ENCODE data around the gene ZNF117.
"Not testable (repeated sequence)": the region's sequence is repeated elsewhere in the genome, so short reads cannot be mapped to it uniquely, and the experiment has no call there.

Gene ZNF117

DNA sequence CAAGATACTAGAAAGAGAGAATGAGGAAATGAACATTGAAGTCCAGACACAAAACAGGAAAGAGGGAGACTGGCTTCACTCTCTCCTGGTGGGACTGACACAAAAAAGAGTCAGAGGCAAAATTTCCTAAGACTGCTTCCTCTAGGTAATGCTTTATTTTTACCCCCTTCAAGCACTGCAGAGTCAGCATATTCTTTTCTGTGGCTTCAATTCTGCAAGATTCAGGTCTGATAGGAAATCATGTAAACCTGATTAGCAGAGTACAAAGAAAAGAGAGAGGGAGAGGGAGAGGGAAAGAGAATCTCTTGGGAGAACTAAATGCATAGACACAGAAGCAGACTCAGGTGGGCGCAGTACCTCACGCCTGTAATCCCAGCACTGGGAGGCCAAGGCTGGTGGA, 18.6 kb upstream of the ZNF117 start:
- not testable (repeated sequence) for H3K4me3 ChIP-seq (ENCODE audit: insufficient read depth, low read depth, low read length, poor library complexity, severe bottlenecking); H3K9me3 ChIP-seq (ENCODE audit: control insufficient read depth, low read length); H3K36me3 ChIP-seq (ENCODE audit: control insufficient read depth, insufficient read depth, low read length); H3K27ac ChIP-seq (ENCODE audit: insufficient read depth, low read length, poor library complexity, severe bottlenecking); H3K27me3 ChIP-seq (replicated peaks; ENCODE audit: control insufficient read depth, insufficient read depth, low read length, poor library complexity, severe bottlenecking); DNase-seq
- H3K4me1 ChIP-seq (ENCODE audit: control insufficient read depth, insufficient read depth, low read length, poor library complexity, severe bottlenecking), result peaks cover 10% of the 10 kb centered on the region

DNA sequence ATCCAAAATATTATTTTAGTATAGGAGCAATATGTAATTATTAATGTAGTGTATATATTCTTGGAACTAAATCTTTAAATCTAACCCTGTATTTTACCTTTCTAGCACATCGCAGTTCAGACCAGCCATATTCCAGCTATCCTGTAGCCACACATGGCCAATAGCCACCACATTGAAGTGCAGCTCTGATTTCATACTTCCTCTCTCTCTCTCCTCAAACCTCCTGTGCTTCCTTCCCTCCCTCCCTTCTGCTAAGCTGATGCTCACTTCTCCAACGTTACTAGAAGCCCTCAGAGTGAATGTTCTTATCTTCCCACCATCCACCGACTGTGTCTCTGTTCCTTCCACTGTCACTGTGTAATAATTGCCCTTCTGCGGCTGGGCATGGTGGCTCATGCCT, 16.2 kb upstream of the ZNF117 start:
- H3K36me3 ChIP-seq (ENCODE audit: control insufficient read depth, insufficient read depth, low read length); H3K9me3 ChIP-seq (ENCODE audit: control insufficient read depth, low read length); H3K27me3 ChIP-seq (replicated peaks; ENCODE audit: control insufficient read depth, insufficient read depth, low read length, poor library complexity, severe bottlenecking); DNase-seq: not testable (repeated sequence)
- Histone ChIP-seq H3K4me3 (ENCODE audit: insufficient read depth, low read depth, low read length, poor library complexity, severe bottlenecking) (peak overlapping the region; percentile 87), H3K4me1 (ENCODE audit: control insufficient read depth, insufficient read depth, low read length, poor library complexity, severe bottlenecking) (peaks cover 10% of the 10 kb centered on the region), H3K27ac (ENCODE audit: insufficient read depth, low read length, poor library complexity, severe bottlenecking) (peak overlapping the region; percentile 70)

DNA sequence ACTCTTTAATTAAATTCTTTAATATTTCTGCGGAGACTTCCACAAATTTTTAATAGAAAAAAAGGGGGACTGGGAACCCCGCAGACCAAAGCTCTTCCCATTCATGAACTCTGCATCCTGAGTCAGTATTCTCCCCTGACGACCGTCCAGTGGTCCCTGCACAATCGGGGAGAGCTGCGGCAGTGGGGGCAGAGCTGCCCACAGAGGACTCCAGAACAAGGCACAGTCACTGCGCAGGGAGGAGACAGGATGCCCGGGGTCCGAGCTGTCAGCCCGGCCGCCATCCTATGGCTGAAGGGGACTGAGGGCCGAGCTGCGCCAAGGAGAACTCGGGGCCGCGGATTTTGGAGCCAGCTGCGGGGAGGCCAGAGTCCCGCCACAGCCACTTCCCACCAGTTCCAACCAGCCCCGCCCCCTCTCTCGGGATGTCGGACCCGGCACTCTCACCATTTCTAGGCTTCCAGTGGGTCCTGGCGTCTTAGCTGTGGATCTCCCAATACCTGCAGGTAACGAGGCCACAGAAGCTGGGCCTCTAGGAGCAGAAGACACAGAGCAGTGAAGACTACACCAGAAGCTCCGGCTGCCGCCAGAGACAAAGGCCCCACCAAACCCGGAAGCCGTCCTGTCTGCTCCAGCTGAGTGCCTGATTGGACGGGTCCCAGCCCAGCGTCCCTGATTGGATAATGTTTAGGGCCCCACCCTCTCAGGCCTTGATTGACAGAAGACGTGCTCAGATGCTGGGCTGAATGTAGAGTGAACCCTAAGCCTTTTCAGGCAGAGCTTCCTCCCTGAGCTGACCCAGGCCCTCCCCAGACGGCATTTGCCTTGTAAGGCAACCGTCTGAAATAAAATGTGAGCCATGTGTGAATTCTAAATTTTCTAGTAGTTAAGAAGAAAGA, 15.5 kb upstream of the ZNF117 start, which contains the start of gene ERV3-1:
Gene ERV3-1 (minus strand): TSS at position 594 of the 899 bp plus-strand sequence. CDS start 13,661 bp downstream, outside the sequence.
- peaks cover 9% of the 10 kb centered on the region for H3K36me3 ChIP-seq (ENCODE audit: control insufficient read depth, insufficient read depth, low read length)
- DNase-seq, result peak; percentile 82 to 90 (median 90)
- peak within 1 kb of the TSS; percentile 87 for H3K4me3 ChIP-seq (ENCODE audit: insufficient read depth, low read depth, low read length, poor library complexity, severe bottlenecking)
- H3K27ac ChIP-seq (ENCODE audit: insufficient read depth, low read length, poor library complexity, severe bottlenecking), result peak within 1 kb of the TSS; percentile 70
- H3K4me1 ChIP-seq (ENCODE audit: control insufficient read depth, insufficient read depth, low read length, poor library complexity, severe bottlenecking), result peaks cover 10% of the 10 kb centered on the region
- no peaks in the 10 kb centered on the region for H3K9me3 ChIP-seq (ENCODE audit: control insufficient read depth, low read length)
- H3K27me3 ChIP-seq (replicated peaks; ENCODE audit: control insufficient read depth, insufficient read depth, low read length, poor library complexity, severe bottlenecking), result no peaks in the 10 kb centered on the region

DNA sequence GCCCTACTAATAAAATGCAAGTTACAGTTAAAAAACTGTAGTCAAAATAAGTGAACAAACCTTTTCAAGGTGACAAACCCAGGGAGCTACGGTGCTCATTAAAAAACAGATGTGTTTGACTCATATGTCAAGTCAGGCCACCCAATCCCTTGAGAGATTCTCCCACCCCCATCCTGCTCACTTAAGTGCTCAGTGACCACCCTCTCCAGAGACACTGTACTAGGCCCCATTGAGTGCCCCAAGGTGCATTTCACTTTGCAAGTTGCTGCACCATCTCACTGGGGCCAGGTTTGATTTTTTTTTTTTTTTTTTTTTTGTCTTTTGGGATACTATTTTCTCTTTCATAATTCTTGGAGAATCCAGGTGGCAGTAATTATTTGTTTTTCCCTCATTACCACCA, 13.7 kb upstream of the ZNF117 start:
- Histone ChIP-seq H3K4me3 (ENCODE audit: insufficient read depth, low read depth, low read length, poor library complexity, severe bottlenecking) (no peak overlapping the region), H3K4me1 (ENCODE audit: control insufficient read depth, insufficient read depth, low read length, poor library complexity, severe bottlenecking) (peaks cover 10% of the 10 kb centered on the region), H3K9me3 (ENCODE audit: control insufficient read depth, low read length) (no peaks in the 10 kb centered on the region), H3K27ac (ENCODE audit: insufficient read depth, low read length, poor library complexity, severe bottlenecking) (no peak overlapping the region), H3K36me3 (ENCODE audit: control insufficient read depth, insufficient read depth, low read length) (peaks cover 13% of the 10 kb centered on the region), H3K27me3 (replicated peaks; ENCODE audit: control insufficient read depth, insufficient read depth, low read length, poor library complexity, severe bottlenecking) (no peaks in the 10 kb centered on the region)
- DNase-seq, result no peak

DNA sequence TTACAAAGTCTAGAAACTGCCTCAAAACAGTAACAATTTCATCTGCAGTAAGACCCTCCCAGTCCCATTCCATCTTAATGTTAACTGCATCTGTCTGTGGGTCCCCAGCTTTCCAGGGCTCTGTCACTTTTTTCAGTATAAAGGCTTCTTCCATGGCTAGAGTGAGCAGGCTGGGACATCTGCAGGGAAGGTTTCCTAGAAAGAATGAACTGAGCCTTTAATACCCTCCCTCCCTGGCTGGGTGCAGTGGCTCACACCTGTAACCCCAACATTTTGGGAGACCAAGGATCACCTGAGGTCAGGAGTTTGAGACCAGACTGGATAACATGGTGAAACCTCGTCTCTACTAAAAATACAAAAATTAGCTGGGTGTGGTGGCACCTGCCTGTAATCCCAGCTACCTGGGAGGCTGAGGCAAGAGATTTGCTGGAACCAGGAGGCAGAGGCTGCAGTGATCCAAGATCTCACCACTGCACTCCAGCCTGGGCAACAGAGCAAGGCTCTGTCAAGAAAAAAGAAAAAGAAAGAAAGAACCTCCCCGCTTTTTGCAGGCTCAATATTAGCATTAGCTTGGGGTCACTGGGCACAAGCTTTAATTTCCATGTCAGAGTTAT, 12.2 kb upstream of the ZNF117 start:
- Histone ChIP-seq H3K27me3 (replicated peaks; ENCODE audit: control insufficient read depth, insufficient read depth, low read length, poor library complexity, severe bottlenecking) (no peaks in the 10 kb centered on the region), H3K4me3 (ENCODE audit: insufficient read depth, low read depth, low read length, poor library complexity, severe bottlenecking) (no peak overlapping the region), H3K9me3 (ENCODE audit: control insufficient read depth, low read length) (no peaks in the 10 kb centered on the region), H3K4me1 (ENCODE audit: control insufficient read depth, insufficient read depth, low read length, poor library complexity, severe bottlenecking) (peaks cover 10% of the 10 kb centered on the region), H3K36me3 (ENCODE audit: control insufficient read depth, insufficient read depth, low read length) (peaks cover 19% of the 10 kb centered on the region), H3K27ac (ENCODE audit: insufficient read depth, low read length, poor library complexity, severe bottlenecking) (no peak overlapping the region)
- DNase-seq, result no peak

DNA sequence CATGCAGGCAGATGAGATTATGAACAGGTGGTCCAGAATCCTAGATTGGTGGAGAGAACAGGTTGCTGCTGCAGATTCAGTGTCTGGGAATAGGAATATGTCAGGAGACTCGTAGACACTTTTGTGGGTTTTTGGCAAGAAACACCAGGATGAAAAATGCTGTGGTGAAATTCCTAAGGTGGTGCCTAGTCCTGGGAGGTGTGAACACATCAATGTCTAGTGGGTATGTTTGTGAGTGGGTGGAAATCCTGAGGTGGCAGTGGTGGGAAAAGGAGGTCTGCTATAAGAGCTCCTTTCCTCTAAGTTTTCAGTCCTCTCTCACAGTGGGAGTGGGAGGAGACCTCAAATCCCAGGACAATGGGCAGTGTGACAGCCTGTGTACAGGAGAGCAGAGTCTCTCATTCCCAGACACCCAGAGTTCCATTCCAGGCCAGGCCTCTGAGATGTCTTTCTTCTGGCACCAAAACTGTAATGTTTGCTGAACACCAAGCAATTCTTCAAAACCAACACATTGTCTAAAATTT, 10.5 kb upstream of the ZNF117 start:
- DNase-seq, result no peak
- Histone ChIP-seq H3K4me3 (ENCODE audit: insufficient read depth, low read depth, low read length, poor library complexity, severe bottlenecking) (no peak overlapping the region), H3K4me1 (ENCODE audit: control insufficient read depth, insufficient read depth, low read length, poor library complexity, severe bottlenecking) (peaks cover 10% of the 10 kb centered on the region), H3K9me3 (ENCODE audit: control insufficient read depth, low read length) (peaks cover 5% of the 10 kb centered on the region), H3K36me3 (ENCODE audit: control insufficient read depth, insufficient read depth, low read length) (peaks cover 19% of the 10 kb centered on the region), H3K27me3 (replicated peaks; ENCODE audit: control insufficient read depth, insufficient read depth, low read length, poor library complexity, severe bottlenecking) (no peaks in the 10 kb centered on the region), H3K27ac (ENCODE audit: insufficient read depth, low read length, poor library complexity, severe bottlenecking) (no peak overlapping the region)

DNA sequence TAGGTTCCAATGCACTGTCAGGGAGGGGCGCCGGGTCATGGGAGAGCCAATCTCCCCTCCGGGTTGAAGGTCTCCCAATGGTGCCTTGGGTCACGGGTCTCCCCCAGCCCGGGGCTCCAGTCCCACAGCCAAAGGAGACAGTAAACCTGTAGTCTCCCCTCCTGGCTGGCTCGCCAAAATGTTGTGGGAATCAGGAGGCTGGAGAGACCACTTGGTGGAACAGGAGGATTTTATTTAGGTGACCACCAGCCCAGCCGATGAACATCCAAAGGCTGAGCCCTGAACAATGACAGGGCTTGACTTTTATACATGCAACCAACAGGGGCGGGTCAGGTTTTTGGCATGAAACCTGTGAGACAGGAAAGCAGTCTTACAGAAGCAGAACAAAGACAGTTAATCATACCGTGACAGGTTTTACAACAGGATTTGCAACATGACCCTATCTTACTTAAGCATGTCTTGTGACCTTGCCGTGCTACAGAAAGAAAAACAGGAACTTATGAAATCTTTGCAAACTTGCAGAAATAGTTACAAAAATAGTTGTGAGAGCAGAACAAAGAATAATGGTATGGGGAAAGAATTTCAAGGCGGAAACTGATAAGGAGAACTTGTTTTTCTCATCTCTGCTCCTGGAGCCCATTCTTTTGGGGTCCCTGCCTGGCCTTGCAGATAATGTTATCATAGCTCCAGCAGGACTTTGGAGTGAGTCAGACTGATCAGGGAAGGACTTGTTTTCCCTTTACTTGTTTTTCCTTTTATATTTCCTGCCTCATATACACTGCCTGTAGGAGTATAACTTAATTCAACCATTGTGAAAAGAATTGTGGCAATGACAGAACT, 8.5 kb upstream of the ZNF117 start:
- H3K27me3 ChIP-seq (replicated peaks; ENCODE audit: control insufficient read depth, insufficient read depth, low read length, poor library complexity, severe bottlenecking), result no peaks in the 10 kb centered on the region
- no peak overlapping the region for H3K27ac ChIP-seq (ENCODE audit: insufficient read depth, low read length, poor library complexity, severe bottlenecking)
- no peak for DNase-seq
- H3K4me1 ChIP-seq (ENCODE audit: control insufficient read depth, insufficient read depth, low read length, poor library complexity, severe bottlenecking), result no peaks in the 10 kb centered on the region
- peaks cover 14% of the 10 kb centered on the region for H3K9me3 ChIP-seq (ENCODE audit: control insufficient read depth, low read length)
- H3K36me3 ChIP-seq (ENCODE audit: control insufficient read depth, insufficient read depth, low read length), result peaks cover 19% of the 10 kb centered on the region
- no peak overlapping the region for H3K4me3 ChIP-seq (ENCODE audit: insufficient read depth, low read depth, low read length, poor library complexity, severe bottlenecking)

DNA sequence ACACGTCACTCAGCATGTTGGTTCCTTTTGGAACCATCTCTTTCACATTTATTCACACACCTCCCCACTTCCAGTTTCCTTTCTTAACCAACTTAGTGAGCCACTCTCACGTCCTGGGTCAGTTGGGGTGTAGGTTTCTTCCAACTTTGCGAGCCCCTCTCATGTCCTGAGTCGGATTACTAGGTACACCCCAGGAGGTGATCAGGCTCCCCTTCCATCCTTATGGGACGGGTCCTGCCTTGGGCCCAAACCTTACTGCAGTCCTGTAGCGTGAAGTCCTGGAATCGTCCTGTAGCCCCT, 8.0 kb upstream of the ZNF117 start:
- Histone ChIP-seq H3K4me1 (ENCODE audit: control insufficient read depth, insufficient read depth, low read length, poor library complexity, severe bottlenecking) (no peaks in the 10 kb centered on the region), H3K4me3 (ENCODE audit: insufficient read depth, low read depth, low read length, poor library complexity, severe bottlenecking) (no peak overlapping the region), H3K27me3 (replicated peaks; ENCODE audit: control insufficient read depth, insufficient read depth, low read length, poor library complexity, severe bottlenecking) (no peaks in the 10 kb centered on the region), H3K9me3 (ENCODE audit: control insufficient read depth, low read length) (peaks cover 14% of the 10 kb centered on the region), H3K36me3 (ENCODE audit: control insufficient read depth, insufficient read depth, low read length) (peaks cover 19% of the 10 kb centered on the region), H3K27ac (ENCODE audit: insufficient read depth, low read length, poor library complexity, severe bottlenecking) (no peak overlapping the region)
- no peak for DNase-seq

DNA sequence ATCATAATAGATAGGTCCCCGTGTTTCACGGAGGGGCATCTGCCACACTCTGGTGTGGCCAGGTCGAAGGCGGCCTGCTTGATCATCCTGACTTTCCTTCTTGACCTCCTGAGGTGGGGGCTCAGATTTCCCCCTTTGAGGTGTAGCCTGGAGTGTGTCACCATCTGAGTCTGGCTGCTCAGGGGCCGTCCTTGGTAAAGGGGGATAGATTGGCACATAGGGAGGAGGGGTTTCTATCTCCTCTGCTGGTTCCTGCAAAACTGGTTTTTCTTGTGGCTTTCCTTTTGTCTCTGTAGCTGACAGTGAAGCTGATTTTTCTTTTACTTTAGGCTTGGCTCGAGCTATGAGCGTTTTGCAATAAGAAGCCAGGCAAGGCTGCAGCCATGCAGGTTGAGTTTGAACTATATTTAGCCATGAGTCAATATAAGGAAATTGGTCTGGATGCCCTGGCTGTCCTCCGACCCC, 7.1 kb upstream of the ZNF117 start:
- H3K4me1 ChIP-seq (ENCODE audit: control insufficient read depth, insufficient read depth, low read length, poor library complexity, severe bottlenecking), result no peaks in the 10 kb centered on the region
- H3K27ac ChIP-seq (ENCODE audit: insufficient read depth, low read length, poor library complexity, severe bottlenecking), result no peak overlapping the region
- no peaks in the 10 kb centered on the region for H3K27me3 ChIP-seq (replicated peaks; ENCODE audit: control insufficient read depth, insufficient read depth, low read length, poor library complexity, severe bottlenecking)
- H3K9me3 ChIP-seq (ENCODE audit: control insufficient read depth, low read length), result peaks cover 19% of the 10 kb centered on the region
- no peak overlapping the region for H3K4me3 ChIP-seq (ENCODE audit: insufficient read depth, low read depth, low read length, poor library complexity, severe bottlenecking)
- DNase-seq, result no peak
- H3K36me3 ChIP-seq (ENCODE audit: control insufficient read depth, insufficient read depth, low read length), result peaks cover 17% of the 10 kb centered on the region

Data from effector memory CD4-positive, alpha-beta T cell (primary cell).